ENCODE measurements around the gene RBM43.

Gene RBM43

DNA sequence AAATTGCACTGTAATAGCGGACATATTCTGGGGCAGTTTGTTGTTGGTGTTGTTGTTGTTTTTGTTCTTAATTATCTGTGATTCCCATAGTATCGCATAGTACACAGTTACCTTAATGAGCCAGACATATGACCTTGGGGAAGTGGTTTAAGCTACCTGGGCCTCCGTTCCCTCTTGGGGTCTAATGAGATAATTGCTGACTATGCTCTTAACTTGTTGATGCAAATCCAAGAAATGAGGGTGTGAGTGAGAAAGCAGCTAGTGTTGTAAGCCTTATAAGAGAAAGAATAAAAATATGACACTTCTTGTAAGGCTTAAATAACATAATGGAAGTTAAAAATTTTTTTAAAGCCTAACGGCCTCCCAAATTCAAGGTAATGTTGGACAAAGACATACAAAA, 20.7 kb upstream of the RBM43 start:
- H3K4me3 ChIP-seq (ENCODE audit: low read depth, low read length): no peak overlapping the region
- TF ChIP-seq, protein P1, sequence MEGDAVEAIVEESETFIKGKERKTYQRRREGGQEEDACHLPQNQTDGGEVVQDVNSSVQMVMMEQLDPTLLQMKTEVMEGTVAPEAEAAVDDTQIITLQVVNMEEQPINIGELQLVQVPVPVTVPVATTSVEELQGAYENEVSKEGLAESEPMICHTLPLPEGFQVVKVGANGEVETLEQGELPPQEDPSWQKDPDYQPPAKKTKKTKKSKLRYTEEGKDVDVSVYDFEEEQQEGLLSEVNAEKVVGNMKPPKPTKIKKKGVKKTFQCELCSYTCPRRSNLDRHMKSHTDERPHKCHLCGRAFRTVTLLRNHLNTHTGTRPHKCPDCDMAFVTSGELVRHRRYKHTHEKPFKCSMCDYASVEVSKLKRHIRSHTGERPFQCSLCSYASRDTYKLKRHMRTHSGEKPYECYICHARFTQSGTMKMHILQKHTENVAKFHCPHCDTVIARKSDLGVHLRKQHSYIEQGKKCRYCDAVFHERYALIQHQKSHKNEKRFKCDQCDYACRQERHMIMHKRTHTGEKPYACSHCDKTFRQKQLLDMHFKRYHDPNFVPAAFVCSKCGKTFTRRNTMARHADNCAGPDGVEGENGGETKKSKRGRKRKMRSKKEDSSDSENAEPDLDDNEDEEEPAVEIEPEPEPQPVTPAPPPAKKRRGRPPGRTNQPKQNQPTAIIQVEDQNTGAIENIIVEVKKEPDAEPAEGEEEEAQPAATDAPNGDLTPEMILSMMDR (IDR thresholded peaks at IDR 0.05; ENCODE audit: low read depth, low read length): no peak

DNA sequence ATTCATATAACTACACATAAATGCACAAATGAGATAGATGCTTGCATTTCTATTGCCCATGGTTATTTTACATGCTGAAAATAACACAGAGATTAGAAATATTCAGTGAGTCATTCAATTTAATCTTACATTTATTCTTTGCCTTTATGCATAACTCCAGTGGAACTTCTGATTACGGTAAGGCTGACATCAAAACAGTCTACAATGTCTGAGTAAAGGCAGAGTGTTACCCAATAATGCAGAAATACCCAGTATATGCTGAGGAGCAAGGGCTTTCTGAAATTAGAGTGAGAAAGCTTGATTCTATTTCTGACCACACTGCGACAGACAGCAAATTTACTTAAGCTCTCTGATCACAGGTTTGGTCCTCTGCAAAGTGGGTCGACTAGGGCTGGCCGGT, 18.6 kb upstream of the RBM43 start:
- no peak overlapping the region for H3K4me3 ChIP-seq (ENCODE audit: low read depth, low read length)
- TF ChIP-seq, protein P1 (IDR thresholded peaks at IDR 0.05; ENCODE audit: low read depth, low read length): no peak

DNA sequence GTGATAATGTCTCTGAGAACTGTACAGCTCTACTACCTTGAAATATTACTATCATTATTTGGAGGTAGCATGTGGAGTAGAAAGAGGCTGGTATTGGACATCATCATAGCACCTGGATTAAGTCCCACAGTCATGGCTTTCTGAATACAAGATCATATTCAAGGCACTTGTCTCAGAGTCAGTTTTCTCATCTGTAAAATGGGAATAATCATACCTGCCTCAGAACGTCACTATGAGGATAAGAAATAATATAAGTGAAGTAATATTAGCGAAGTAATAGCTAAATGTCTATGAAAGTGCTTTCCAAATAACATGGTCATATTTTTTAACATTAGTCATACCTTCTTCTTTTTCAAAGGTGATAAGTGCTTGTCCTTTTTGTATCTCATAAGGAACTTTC, 16.8 kb upstream of the RBM43 start:
- TF ChIP-seq, protein P1 (IDR thresholded peaks at IDR 0.05; ENCODE audit: low read depth, low read length): no peak
- no peak overlapping the region for H3K4me3 ChIP-seq (ENCODE audit: low read depth, low read length)

DNA sequence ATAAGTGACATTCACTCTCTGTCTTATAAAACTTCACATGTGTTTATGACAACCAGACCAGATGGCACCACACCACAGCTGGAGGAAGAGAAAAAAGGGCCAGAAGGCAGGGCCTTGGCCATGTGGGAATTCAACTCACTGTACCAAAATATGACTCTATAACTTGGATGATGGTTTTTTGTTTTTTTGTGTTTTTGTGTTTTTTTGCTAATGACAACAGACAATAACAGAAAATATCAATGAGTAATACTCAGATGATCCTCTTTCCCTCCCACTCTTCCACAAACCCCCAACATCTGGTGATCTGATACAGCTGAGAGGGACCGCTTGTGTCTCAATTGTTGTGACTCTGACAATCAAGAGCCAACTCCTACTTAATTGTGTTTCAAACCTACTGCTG, 15.4 kb upstream of the RBM43 start:
- no peak overlapping the region for H3K4me3 ChIP-seq (ENCODE audit: low read depth, low read length)
- TF ChIP-seq, protein P1 (IDR thresholded peaks at IDR 0.05; ENCODE audit: low read depth, low read length): no peak

DNA sequence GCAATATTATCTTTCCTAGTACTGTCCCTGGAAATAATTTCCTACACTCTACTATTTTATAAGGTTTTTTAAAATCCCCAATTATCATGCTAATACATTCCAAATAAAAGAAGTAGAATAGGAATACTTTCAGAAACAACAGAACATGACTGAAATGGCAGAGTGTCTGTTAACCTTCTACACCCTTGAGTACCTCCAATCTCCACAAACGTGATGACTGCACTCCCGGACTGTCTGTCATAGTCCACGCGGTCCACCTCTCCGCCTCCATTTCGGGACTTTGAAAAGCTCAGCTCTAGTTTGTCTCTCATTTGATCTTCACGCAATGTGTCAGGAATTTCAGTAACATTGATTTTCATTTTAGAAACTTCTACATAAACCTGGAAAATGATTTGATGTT, 13.6 kb upstream of the RBM43 start:
- no peak overlapping the region for H3K4me3 ChIP-seq (ENCODE audit: low read depth, low read length)
- TF ChIP-seq, protein P1 (IDR thresholded peaks at IDR 0.05; ENCODE audit: low read depth, low read length): no peak

DNA sequence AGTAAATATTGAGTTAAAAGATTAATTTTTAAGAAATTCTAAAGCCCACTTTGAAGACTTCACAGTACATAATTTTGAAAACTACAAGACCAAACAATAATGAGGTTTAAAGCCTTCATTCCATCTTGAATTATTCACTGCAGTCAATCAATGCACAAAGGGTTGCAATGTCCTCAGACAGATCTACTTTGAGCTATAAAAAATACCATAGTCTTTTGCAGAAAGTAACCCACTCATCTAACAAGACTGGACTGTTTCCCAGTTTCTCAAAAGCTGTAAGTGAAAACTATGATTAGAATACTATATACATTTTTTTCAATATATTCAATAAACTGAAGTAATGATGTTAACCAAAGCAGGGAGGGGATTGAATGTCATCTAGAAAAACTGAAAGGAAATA, 10.2 kb upstream of the RBM43 start:
- H3K4me3 ChIP-seq (ENCODE audit: low read depth, low read length): no peak overlapping the region
- TF ChIP-seq, protein P1 (IDR thresholded peaks at IDR 0.05; ENCODE audit: low read depth, low read length): no peak

DNA sequence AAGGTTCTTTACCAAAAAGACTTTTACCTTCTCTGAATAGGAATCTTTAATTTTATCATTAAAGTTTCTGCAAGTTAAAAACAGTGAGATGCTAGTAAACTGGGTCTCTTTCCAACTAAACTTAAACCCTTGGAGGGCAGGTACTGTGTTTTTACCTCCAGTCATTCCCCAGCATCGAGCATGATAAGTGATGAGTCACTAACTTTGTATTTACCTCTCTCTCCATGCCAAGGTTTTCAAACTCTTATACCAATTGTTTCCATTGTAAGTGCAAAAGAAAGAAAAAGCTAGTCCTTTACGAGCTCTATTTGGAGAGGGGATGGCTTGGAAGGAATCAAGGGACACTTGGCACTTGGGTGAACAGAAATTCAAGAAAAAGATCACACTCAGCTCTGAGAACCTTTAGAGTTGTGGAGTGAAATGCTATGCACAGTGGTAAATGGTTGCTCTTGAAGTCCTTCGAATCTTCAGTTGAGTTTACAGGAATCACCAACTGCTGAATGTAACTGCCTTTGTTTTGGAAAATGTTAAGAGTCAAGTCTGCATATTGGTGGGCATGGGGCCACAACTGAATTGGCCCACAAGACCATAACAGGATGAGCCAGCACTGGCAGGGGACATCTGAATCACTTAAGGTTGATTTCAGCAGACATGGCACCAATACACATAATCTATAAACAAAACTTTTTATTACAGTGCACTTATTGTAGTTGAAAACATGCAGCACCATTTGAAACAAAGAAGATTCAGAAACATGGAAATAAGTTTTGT, 8.3 kb upstream of the RBM43 start:
- H3K4me3 ChIP-seq (ENCODE audit: low read depth, low read length): no peak overlapping the region
- TF ChIP-seq, protein P1 (IDR thresholded peaks at IDR 0.05; ENCODE audit: low read depth, low read length): no peak

Measured in WI38 (cell line).